ENCODE results near the gene MACF1. TPM values are rescaled to one million over a fixed set of nuclear protein-coding genes. Genes with fewer than 3 reads are reported as not detected.

MACF1 gene
- total RNA-seq, 1 experiment from 2014 or later: 190 TPM

DNA sequence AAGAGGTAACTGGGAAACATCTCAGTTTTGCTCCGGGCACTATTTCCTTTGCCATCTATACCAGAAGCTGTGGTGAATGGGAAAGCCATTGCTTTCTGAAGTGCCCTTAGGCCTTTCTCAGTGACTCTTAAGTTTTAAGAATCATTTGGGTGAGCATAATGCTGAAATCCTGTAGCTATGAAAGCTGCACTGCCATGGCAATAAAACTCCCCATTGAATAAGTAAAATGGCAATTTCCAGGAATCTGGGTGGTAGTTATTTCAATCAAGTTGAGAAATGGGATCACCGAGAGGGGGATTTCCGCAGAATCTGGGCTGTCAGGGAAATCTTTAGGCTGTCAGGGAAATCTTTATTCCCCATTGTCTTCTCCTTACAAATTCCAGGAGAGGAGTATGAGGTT lies 26.8 kb upstream of the MACF1 start:
- Histone ChIP-seq H3K14ac (ENCODE audit: insufficient read depth, low read length) (no peak overlapping the region), H3K9ac (ENCODE audit: extremely low read depth, insufficient read length, low read length) (no peak overlapping the region), H3K27me3 (ENCODE audit: insufficient read depth, low read length) (no peaks in the 10 kb centered on the region), H2BK20ac (ENCODE audit: low read depth, low read length, poor library complexity, severe bottlenecking) (no peak overlapping the region), H3K79me2 (ENCODE audit: insufficient read depth, low read length) (peaks cover 21% of the 10 kb centered on the region; the same call in 1 of the 2 replicates), H3K18ac (ENCODE audit: insufficient read length, low read depth, low read length) (no peak overlapping the region), H4K5ac (ENCODE audit: insufficient read length, low read depth, low read length) (no peak overlapping the region), H3K4me1 (ENCODE audit: insufficient read depth, low read length) (peaks cover 10% of the 10 kb centered on the region; the same call in 1 of the 2 replicates), H3K23me2 (ENCODE audit: insufficient read length, low read depth, low read length, poor library complexity, severe bottlenecking) (no peaks in the 10 kb centered on the region), H2BK12ac (ENCODE audit: insufficient read length, low read depth, low read length) (no peak overlapping the region), H2BK5ac (ENCODE audit: insufficient read length, low read length) (no peak overlapping the region), H3K79me1 (ENCODE audit: insufficient read depth, low read depth, low read length, poor library complexity, severe bottlenecking) (no peaks in the 10 kb centered on the region), H4K8ac (replicated peaks; ENCODE audit: insufficient read length, low read depth, low read length) (no peak overlapping the region), H4K20me1 (ENCODE audit: control insufficient read depth, insufficient read depth, insufficient read length) (no peaks in the 10 kb centered on the region), H2AK5ac (ENCODE audit: insufficient read length, low read length) (no peak overlapping the region), H3T11ph (ENCODE audit: low read length) (no peak overlapping the region), H2AFZ (ENCODE audit: low read length) (no peak overlapping the region), H2BK15ac (ENCODE audit: low read depth, low read length) (no peak overlapping the region), H3K56ac (ENCODE audit: insufficient read length, low read depth, low read length) (no peak overlapping the region), H2BK120ac (ENCODE audit: low read depth, low read length, poor library complexity, severe bottlenecking) (no peak overlapping the region), H3K9me3 (ENCODE audit: control insufficient read depth, low read depth, low read length) (no peaks in the 10 kb centered on the region), H4K91ac (ENCODE audit: insufficient read length, low read depth, low read length) (no peak overlapping the region), H3K4me2 (ENCODE audit: insufficient read depth, insufficient read length, low read length) (no peak overlapping the region), H3K27ac (ENCODE audit: insufficient read length, low read depth, low read length) (no peak overlapping the region), H3K23ac (ENCODE audit: insufficient read length, low read depth, low read length) (no peak overlapping the region), H3K4ac (ENCODE audit: low read depth, low read length) (no peak overlapping the region)
- peaks cover 6 to 9% (median 8%) of the 10 kb centered on the region in 3 experiments for H3K36me3 Mint-ChIP-seq (ENCODE audit: insufficient read depth in 1 of 3, low read depth in 3 of 3)
- H3K27me3 Mint-ChIP-seq (ENCODE audit: low read depth): no peaks in the 10 kb centered on the region
- no peak for DNase-seq
- no peak overlapping the region for H3K4me3 Mint-ChIP-seq
- no CpG with 5 or more reads among the region's 3 CpGs for WGBS (ENCODE audit: extremely low coverage, insufficient read length, low lambda C conversion rate)
- H3K9me3 Mint-ChIP-seq: peaks cover 0 to 3% of the 10 kb centered on the region in 2 experiments; a peak in 2 of 5 replicates
- H3K27ac Mint-ChIP-seq: peak overlapping the region in 1 of 3 experiments; percentile 73; a peak in 1 of 7 replicates
- peaks cover 52 to 54% of the 10 kb centered on the region in 2 experiments for H3K4me1 Mint-ChIP-seq
- TF ChIP-seq, protein P1, sequence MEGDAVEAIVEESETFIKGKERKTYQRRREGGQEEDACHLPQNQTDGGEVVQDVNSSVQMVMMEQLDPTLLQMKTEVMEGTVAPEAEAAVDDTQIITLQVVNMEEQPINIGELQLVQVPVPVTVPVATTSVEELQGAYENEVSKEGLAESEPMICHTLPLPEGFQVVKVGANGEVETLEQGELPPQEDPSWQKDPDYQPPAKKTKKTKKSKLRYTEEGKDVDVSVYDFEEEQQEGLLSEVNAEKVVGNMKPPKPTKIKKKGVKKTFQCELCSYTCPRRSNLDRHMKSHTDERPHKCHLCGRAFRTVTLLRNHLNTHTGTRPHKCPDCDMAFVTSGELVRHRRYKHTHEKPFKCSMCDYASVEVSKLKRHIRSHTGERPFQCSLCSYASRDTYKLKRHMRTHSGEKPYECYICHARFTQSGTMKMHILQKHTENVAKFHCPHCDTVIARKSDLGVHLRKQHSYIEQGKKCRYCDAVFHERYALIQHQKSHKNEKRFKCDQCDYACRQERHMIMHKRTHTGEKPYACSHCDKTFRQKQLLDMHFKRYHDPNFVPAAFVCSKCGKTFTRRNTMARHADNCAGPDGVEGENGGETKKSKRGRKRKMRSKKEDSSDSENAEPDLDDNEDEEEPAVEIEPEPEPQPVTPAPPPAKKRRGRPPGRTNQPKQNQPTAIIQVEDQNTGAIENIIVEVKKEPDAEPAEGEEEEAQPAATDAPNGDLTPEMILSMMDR (conservative IDR thresholded peaks at IDR 0.05): no peak
